ENCODE data around the gene ENDOU.

Gene ENDOU

DNA sequence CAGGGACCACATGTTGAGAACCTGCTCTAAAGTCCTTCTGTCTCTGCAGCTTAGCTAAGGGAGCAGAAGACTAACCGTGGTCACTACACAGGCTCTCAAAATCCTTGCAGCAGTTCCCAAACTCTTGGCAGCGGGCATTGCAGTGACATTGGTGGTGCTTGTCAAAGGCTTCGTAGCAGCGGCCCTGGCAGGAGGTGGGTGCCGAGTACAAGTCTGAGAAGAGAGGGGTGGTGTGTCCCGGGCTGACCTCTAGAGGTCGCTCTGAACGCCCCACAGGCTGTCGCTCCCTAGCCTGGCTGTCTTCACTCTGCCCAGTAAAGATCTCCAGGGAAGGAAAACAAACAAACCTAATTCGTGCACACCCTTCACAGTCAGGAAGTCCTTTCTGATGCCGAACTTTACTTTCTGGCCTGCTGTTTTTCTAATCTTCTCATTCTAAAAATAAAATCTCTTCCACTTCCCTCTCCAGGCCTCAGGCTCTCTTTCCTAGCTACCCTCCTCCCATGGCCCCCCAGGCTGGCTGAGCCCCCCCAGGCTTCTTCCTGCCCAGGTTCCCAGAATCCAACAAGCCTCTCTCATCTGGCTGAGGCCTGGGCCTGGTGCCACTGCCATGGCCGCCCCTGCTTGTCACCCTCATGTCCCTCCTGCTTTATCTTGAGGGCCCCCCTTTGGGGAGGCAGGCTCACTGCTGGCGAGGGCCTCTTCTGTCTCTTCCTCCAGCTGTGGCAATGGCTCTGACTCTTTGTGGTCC lies 7.7 kb downstream of the ENDOU start:
- H3K9me3 Mint-ChIP-seq: no peaks in the 10 kb centered on the region

DNA sequence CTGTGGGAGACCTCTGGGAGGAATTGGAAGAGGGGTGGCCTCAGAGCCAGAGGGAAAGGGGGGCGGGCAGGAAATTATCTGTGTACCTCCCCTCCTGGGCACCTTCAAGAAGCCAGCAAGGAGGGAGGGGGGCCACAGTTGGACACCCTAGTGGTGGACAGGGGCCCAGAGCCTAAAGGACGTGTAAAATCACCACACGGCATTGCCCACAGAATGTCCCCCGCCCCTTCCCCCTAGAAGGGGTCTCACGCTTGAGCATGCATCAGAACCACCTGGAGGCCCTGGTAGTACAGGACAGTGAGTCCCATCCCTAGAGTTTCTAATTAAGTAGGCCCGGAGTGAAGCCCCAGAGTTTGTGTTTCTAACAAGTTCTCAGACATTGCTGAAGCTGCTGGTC lies 8.2 kb downstream of the ENDOU start:
- H3K4me3 Mint-ChIP-seq: no peak overlapping the region
- H3K9me3 Mint-ChIP-seq: no peaks in the 10 kb centered on the region
- DNase-seq (no peak), ATAC-seq (no peak)
- peak overlapping the region in 1 of 2 donors; percentile 42 for H3K27ac Mint-ChIP-seq
- H3K27me3 Mint-ChIP-seq: no peaks in the 10 kb centered on the region
- peaks cover 50% of the 10 kb centered on the region for H3K4me1 Mint-ChIP-seq

More for the DNA sequence above, 7.7 kb downstream of the ENDOU start:
- DNase-seq (peak; percentile 58 to 65), ATAC-seq (peak; percentile 65)
- H3K27me3 Mint-ChIP-seq: no peaks in the 10 kb centered on the region
- peak overlapping the region; percentile 76 to 77 for H3K27ac Mint-ChIP-seq
- peak overlapping the region; percentile 62 to 67 for H3K4me3 Mint-ChIP-seq
- H3K4me1 Mint-ChIP-seq: peaks cover 55% of the 10 kb centered on the region

DNA sequence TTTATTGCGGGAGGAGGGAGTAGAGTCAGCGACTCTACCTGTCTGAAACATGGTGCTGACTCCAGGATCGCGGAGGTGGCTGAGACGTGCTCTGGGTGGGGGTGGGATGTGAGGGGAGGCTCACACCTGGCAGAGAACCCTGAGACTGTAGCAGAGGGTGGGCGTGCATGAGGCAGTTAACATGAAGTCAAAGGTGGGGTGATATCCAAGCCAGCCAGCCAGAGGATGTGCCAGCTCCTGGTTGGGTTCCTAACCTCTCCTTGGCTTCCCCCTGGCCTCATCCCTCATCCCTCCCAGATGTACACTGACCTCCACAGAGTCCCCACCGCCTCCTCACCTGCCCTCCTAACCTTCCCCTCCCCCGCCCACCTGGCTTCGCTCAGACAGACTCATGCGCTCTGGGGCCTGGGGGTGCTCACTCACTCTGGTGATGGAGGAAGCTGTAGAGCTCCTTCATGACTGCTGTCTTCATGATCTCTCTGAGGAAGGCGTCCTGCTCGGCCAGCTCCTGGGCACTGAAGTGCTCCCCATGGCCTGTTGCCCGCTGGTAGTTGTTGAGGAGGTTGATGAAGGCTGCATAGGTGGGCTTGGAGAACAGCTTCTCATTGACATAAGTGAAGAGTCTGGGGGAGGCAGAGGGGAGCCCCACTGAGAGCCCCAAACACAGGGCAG lies 9.3 kb downstream of the ENDOU start:
- Mint-ChIP-seq H3K27ac (peak overlapping the region in 1 of 2 donors; percentile 27), H3K4me3 (no peak overlapping the region), H3K4me1 (peaks cover 39% of the 10 kb centered on the region), H3K9me3 (no peaks in the 10 kb centered on the region), H3K27me3 (no peaks in the 10 kb centered on the region)
- DNase-seq (no peak), ATAC-seq (no peak)

DNA sequence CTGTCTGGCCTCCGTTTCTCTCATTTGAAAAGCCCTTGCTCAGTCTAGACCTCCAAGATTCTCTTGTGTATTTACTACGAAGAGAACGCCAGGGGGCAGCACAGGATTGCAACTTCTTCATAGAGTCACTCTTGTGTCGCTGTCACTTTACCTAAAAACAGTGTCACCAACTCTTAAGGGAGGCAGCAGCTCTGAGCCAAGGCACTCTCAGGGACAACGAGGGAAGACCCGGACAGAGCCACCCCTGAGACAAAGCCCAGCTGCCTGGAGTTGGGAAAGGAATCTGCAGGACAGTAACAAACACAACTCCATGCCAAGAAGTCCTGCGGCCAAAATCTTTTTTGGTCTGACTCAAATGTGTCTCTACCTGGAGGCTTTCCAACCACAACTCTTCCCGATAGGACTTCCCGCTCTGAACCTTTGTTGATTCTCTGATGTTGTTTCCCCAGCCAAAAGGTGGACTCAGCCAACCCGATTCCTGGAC lies 9.9 kb downstream of the ENDOU start:
- Mint-ChIP-seq H3K27me3 (no peaks in the 10 kb centered on the region), H3K9me3 (no peaks in the 10 kb centered on the region), H3K27ac (peak overlapping the region in 1 of 2 donors; percentile 79), H3K4me3 (no peak overlapping the region), H3K4me1 (peaks cover 35% of the 10 kb centered on the region)
- ATAC-seq (peak; percentile 84), DNase-seq (peak; percentile 65 to 72)

DNA sequence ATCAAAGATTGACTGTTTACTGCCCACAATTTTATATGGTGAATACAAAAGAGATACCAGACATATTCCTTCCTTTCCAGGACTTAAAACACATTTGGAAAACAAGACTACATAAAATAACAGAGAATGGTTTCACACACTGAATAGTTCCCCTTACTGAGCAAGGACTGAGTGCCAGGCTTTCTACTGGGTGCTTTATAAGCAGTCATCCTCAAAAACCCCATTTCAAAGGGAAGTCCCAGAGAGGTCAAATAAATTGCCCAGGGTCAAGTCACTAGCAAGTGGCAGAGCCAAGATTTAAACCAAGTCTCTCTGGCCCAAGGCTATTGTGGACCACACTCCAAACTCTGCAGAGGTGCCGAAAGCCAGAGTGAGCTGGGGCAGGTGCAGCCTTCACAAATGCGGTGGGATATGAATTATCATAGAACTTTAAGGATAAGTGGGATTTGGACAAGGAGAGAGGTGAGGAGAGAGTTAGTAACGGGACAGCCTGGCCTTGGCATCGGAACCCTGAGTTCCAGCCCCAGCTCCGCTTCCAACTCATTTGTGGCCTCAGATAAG lies 10.4 kb downstream of the ENDOU start:
- Mint-ChIP-seq H3K9me3 (no peaks in the 10 kb centered on the region), H3K27me3 (no peaks in the 10 kb centered on the region), H3K4me1 (peaks cover 36% of the 10 kb centered on the region), H3K4me3 (no peak overlapping the region), H3K27ac (no peak overlapping the region)
- no peak for DNase-seq
- no peak for ATAC-seq

DNA sequence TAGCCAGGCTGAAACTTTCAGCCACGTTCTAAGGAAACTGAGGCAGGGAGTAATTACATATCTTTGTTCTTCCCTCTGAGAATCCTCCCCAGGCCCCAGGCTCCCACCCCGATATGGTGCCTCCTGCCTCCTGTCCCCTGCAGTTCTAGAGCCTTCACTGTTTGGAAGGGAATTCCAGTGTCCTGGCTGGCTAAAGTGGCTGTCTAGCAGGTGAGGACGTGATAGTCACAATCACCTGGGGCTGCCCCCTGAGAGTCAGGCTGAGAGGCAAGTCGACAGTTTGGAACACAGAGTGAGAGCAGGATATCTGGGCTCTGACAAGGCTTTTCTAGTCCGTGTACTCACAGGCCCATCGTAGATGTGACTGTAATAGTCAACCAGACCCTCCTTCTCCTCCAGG lies 13.1 kb downstream of the ENDOU start:
- no peak overlapping the region for H3K4me3 Mint-ChIP-seq
- no peak overlapping the region for H3K27ac Mint-ChIP-seq
- H3K27me3 Mint-ChIP-seq: no peaks in the 10 kb centered on the region
- no peaks in the 10 kb centered on the region for H3K9me3 Mint-ChIP-seq
- DNase-seq (no peak), ATAC-seq (no peak)
- peaks cover 50% of the 10 kb centered on the region for H3K4me1 Mint-ChIP-seq

DNA sequence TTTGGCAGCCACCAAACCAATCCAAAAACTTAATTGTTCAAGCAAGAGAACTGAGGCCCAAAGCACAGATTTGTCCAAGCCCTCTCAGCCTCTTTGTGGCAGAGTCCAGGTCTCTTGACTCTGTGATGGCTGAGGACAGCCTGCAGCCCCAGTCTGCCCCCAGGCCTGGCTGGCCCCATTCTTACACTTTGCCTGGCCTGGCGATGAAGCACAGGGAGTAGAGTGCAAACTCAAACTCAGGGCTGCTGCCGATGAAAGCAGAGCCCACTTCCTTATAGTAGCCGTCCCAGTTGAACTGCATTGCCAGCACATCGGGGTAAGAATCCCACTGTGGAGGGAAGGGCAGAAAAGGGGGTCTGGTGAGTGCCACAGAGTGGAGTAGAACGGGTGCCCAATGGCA lies 13.8 kb downstream of the ENDOU start:
- peak overlapping the region in 1 of 2 donors; percentile 37 for H3K27ac Mint-ChIP-seq
- no peaks in the 10 kb centered on the region for H3K9me3 Mint-ChIP-seq
- H3K4me3 Mint-ChIP-seq: no peak overlapping the region
- H3K27me3 Mint-ChIP-seq: no peaks in the 10 kb centered on the region
- H3K4me1 Mint-ChIP-seq: peaks cover 43% of the 10 kb centered on the region
- DNase-seq: no peak
- ATAC-seq: no peak

DNA sequence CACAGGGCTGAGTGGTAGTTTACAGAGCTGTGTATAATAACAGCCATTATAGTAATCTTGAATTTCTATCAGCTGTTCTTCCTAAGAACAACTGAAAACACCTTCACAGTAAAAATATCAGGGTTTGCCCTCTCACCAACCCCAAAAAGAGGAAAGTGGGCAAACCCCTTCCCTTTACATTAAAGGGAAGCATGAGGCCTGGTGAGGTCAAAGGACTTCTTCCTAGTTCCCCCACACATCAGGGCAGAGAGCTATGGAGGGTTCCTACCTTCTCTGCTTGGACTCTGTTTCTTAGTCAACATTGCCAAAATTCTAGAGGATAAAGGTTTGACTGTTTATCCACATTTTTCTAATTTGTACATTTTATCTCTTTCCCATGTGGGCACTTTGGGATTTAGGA lies 15.0 kb downstream of the ENDOU start:
- Mint-ChIP-seq H3K9me3 (no peaks in the 10 kb centered on the region), H3K27ac (no peak overlapping the region), H3K4me1 (peaks cover 31% of the 10 kb centered on the region), H3K27me3 (no peaks in the 10 kb centered on the region), H3K4me3 (no peak overlapping the region)
- ATAC-seq (no peak), DNase-seq (no peak)

DNA sequence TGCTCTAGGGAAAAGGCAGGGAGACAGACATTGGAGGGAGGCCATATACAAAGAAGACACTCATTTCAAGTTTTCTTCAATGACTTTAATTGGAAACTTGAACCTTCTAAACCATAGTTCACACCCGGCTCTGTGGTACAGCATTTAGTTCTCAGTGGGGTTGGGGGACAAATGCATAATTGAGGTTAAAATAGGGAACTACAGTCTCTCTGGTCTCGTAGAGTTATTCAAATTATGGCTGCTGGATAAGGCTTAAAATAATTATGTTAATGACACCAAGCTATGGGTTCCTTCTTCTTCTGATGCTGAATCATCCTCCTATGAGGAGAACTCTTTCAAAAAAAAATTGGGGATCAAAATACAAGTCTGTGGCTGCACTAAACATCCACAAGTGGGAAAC lies 15.6 kb downstream of the ENDOU start:
- H3K4me3 Mint-ChIP-seq: no peak overlapping the region

DNA sequence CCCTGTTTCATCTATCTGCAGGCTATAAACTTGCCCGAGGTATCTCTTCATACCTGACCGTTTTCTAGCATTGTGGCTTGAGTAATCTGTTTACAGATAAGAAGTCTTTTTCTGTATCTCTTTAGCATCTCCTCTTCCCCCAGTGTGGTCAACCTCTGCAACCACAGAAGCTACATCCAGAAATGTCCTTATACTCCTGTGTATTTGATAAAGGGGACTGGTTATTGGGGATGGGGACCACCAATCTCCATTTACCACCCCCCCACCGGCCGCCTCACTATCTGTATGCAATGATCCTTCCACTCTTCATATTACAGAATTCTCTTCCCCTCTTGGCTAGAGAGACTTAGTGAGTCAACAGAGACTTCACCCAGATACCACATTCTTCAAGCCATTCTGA lies 16.1 kb downstream of the ENDOU start:
- ATAC-seq (no peak), DNase-seq (no peak)
- Mint-ChIP-seq H3K9me3 (no peaks in the 10 kb centered on the region), H3K27me3 (no peaks in the 10 kb centered on the region), H3K4me1 (peaks cover 35% of the 10 kb centered on the region), H3K27ac (no peak overlapping the region), H3K4me3 (no peak overlapping the region)

More for the DNA sequence above, 15.6 kb downstream of the ENDOU start:
- DNase-seq (no peak), ATAC-seq (no peak)
- Mint-ChIP-seq H3K4me1 (peaks cover 33% of the 10 kb centered on the region), H3K27ac (no peak overlapping the region), H3K9me3 (no peaks in the 10 kb centered on the region), H3K27me3 (no peaks in the 10 kb centered on the region)

DNA sequence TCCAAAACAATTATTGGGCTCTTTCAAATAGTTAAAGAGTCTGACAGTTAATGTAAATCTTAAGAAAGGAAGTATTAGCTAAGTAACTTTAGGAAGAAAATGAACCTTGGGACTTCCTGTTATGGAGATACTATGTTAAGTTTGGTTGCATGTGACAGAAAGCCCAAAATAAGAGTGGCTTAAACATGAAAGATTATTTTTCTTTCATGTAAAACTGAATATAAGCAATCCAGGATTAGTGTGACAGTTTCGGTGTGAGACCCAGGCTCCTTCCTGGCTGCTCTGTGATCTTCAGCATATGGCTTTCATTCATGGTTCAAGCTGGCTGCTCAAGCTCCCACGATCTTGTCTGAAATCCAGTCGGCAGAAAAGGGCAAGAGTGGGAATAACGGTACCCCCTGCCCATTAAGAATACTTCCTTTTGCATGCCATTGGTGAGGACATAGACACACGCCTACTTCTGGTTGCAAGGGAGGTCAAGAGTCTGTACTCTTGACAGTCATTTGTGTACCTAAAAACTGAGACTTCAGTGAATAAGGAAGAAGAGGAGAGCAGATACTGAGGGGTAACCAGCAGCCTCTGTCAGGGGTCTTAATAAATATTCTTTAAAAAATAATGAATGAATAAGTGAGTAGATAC lies 17.3 kb downstream of the ENDOU start:
- peak overlapping the region in 1 of 2 donors; percentile 29 for H3K27ac Mint-ChIP-seq

DNA sequence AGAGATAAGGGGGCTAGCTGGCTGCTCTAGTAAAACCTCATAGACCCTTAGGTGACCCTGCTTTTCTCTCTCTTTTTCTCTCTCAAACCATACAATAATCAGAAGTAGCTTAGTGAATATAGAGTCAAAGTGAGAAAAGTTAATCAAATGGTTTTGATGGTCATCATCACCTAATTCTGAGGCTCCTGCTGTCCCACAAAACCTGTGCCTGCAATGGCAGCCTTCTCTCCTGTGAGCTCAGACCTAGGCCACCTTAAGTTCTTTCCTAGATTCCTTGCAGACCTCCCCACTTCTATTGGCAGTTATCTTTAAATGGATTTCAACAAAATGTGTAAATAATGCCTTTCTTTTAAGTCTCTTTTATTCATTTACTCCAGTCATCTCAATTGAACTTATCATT lies 17.9 kb downstream of the ENDOU start:
- Mint-ChIP-seq H3K4me1 (peaks cover 46% of the 10 kb centered on the region), H3K9me3 (no peaks in the 10 kb centered on the region), H3K4me3 (peak overlapping the region; percentile 50 to 69), H3K27me3 (no peaks in the 10 kb centered on the region), H3K27ac (no peak overlapping the region)
- DNase-seq (no peak), ATAC-seq (no peak)

More for the DNA sequence above, 17.3 kb downstream of the ENDOU start:
- DNase-seq: no peak
- ATAC-seq: no peak
- no peaks in the 10 kb centered on the region for H3K27me3 Mint-ChIP-seq
- no peaks in the 10 kb centered on the region for H3K9me3 Mint-ChIP-seq
- H3K4me1 Mint-ChIP-seq: peaks cover 46% of the 10 kb centered on the region
- peak overlapping the region; percentile 50 to 69 for H3K4me3 Mint-ChIP-seq

DNA sequence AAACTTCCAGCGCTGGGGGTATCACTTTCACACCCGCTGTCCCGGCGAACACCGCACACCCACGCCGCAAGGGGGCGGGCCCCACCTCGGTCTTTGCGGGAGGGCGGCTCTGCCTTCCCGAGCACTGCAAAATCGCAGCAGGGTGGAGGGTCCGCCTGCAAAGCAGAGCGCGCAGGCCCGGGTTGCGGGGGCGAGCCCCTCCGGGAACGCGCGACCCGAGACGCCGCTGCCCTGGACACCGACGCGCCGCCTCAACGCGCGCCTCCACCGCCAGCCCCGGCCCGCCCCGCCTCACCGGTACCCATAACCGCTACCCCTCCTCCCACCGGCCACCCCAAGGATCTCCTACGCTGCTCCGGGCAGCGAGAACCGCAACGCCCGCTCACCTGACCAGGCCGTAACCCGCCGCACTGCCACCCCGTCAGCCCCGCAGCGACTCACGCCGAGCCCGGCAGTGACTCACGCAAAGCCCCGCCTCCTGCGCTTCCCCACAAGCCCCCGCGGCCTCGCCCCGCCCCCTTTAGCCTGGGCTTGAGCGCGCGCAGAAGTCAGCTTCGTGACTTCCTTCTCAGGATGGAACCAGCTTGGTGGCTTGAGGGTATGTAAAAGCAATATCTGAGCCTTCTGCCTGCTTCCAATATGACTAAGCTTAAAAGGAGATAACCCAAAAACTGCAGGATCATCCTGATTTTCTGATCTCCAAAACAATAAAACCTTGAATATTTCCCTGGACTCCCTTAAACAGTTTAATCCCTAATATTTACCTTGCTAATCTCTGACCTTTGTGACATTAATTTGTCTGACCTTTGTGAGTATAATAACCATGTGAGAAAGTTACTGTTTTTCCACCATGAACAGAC lies 19.5 kb downstream of the ENDOU start, which contains the start of gene RPAP3:
TSS of gene RPAP3 (minus strand) at position 465 of the 860 bp plus-strand sequence. CDS start 3,190 bp downstream, outside the sequence.
- peaks cover 46% of the 10 kb centered on the region for H3K4me1 Mint-ChIP-seq
- H3K27me3 Mint-ChIP-seq: no peaks in the 10 kb centered on the region
- H3K27ac Mint-ChIP-seq: peak within 1 kb of the TSS; percentile 99 to 100
- ATAC-seq (peak; percentile 95), DNase-seq (peak; percentile 96 to 98)
- no peaks in the 10 kb centered on the region for H3K9me3 Mint-ChIP-seq
- peak within 1 kb of the TSS; percentile 98 for H3K4me3 Mint-ChIP-seq

DNA sequence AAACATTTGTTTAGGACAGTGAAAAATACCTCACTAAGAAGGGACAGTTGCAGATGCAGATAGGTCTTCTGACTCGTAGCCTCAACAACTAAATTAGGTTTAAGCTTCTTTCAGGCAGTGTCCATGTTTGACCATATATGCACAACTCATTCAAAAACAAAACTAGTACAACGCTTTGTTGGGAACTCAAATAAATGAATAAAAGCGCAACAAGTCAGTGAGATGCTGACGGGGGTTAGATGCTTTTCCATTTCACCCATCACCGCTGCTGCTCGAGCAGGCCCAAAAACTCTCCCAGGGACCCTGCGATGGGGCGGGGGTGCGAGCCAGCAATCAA lies 20.1 kb downstream of the ENDOU start:
- ATAC-seq: no peak
- Mint-ChIP-seq H3K4me3 (peak overlapping the region; percentile 98), H3K27me3 (no peaks in the 10 kb centered on the region), H3K4me1 (peaks cover 46% of the 10 kb centered on the region), H3K9me3 (no peaks in the 10 kb centered on the region), H3K27ac (peak overlapping the region in 1 of 2 donors; percentile 4)
- no peak for DNase-seq

DNA sequence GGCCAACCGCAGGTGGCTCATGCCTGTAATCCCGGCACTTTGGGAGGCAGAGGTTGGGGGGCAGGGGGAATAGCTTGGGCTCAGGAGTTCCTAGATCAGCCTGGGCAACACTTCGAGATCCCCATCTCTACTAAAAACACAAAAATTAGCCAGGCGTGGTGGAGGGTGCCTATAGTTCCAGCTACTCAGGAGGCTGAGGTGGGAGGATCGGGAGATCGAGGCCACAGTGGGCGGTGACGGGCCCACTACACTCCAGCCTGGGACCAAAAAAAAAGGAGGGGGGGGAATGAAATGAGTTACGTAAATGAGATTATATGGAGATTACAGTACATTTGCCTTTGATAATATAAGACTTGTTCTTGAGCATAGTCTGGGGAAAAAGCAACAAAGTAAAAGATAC lies 20.6 kb downstream of the ENDOU start:
- Mint-ChIP-seq H3K4me1 (peaks cover 43% of the 10 kb centered on the region), H3K27me3 (no peaks in the 10 kb centered on the region), H3K4me3 (peak overlapping the region; percentile 98), H3K9me3 (no peaks in the 10 kb centered on the region), H3K27ac (peak overlapping the region; percentile 4 to 29)
- DNase-seq (no peak), ATAC-seq (no peak)

All from stimulated activated naive CD8-positive, alpha-beta T cell treated with anti-CD3 and anti-CD28 coated beads, Interleukin-15, amount 100 ng/mL, for 72 hours (primary cell).